HG02943 (cell line): ENCODE measurements around the gene CXCL16.
"Not testable (repeated sequence)": the region's sequence is repeated elsewhere in the genome, so short reads cannot be mapped to it uniquely, and the experiment has no call there.

ENCODE experiments used
- ATAC-seq: cut with Tn5 transposase; IDR thresholded peaks from one replicate; pipeline ENCODE4 v1.9.1; 2021; ENCODE audit warnings: mild to moderate bottlenecking, low read depth, moderate library complexity; ENCODE audit not compliant: unreplicated experiment

CXCL16 gene

GRCh38 chr17:4703330-4703691 lies 36.4 kb downstream of the CXCL16 start:
- no peak for ATAC-seq

GRCh38 chr17:4701116-4701515 lies 38.6 kb downstream of the CXCL16 start:
- no peak for ATAC-seq

GRCh38 chr17:4699401-4700056 lies 40.2 kb downstream of the CXCL16 start:
- ATAC-seq, result not testable (repeated sequence)

GRCh38 chr17:4696437-4696805 lies 43.3 kb downstream of the CXCL16 start:
- no peak for ATAC-seq

GRCh38 chr17:4693416-4693815 lies 46.3 kb downstream of the CXCL16 start:
- no peak for ATAC-seq

- ATAC-seq, result no peak
Observed at GRCh38 chr17:4691686-4692085, 48.0 kb downstream of the CXCL16 start.

GRCh38 chr17:4690745-4691144 lies 49.0 kb downstream of the CXCL16 start:
- no peak for ATAC-seq

GRCh38 chr17:4689872-4690271 lies 49.9 kb downstream of the CXCL16 start:
- ATAC-seq, result not testable (repeated sequence)

GRCh38 chr17:4683739-4684138 lies 56.0 kb downstream of the CXCL16 start:
- ATAC-seq, result not testable (repeated sequence)
